ENCODE results near the gene KHSRP.
"Not testable (repeated sequence)": the region's sequence is repeated elsewhere in the genome, so short reads cannot be mapped to it uniquely, and the experiment has no call there.

The KHSRP gene

DNA sequence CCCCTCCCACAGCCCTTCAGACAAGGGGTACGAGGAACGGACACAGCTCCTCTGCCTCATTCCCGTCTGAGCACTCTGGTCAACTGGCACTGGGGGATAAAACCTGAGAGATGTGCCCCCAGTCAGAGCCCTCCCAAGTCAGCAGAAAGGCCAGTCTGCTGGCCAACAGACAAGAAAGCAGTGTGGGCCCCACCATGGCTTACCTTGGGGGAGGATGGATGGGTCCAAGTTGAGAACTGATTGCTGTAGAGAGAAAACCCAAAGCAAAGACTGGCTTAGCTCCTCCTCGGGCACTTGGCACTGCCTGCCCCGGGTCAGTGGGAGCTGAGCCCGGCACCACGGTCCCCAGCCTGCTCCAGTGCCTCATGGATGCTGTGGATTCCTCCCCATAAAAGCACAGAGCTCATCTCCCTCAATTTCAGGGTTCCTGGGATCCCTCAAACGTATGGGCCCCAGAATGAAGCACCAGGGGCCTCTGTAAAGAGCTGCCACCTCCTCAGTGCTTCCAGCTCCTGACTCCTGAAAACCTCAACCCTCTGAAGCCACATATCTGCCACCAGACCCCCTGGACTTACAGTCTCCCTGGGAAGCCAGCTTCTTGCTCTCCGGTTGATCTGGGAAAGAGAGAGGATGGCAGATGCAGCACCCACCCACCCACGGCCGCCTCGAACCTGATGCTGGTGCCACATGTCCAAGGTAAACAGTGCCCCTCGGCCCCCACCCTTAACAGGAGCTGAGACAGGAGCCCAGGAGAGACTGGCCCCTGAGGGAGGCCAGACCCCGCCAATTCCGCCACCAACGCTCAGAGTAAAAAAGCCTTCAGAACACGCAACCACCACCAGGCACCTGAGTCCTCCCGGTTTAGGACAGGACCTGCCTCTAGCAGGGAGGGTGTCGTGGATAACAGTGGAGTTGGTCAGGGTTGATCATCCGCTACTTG lies 3.3 kb downstream of the KHSRP start:
- in situ Hi-C loops (cut with MboI; ENCODE audit: low sequenced_read_pairs): no loop called here

DNA sequence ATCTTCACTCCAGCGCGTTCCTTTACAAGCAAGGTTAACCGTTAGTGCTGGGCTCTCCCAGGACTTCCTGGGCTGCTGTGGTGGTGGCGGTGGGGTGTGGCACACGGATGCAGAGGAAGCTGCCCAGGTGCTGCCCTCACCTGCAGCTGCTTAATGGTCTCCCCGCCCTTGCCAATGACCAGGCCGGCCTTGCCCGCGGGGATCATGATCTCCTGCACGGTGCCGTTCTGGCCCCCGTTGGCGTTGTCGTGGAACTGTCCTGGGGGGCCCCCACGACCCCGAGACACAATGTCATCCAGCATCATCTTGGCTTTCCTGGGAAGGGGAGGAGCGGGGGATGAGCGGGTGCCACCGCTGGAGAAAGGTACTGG lies 6.1 kb downstream of the KHSRP start:
- in situ Hi-C loops (cut with MboI; ENCODE audit: low sequenced_read_pairs): no loop called here

DNA sequence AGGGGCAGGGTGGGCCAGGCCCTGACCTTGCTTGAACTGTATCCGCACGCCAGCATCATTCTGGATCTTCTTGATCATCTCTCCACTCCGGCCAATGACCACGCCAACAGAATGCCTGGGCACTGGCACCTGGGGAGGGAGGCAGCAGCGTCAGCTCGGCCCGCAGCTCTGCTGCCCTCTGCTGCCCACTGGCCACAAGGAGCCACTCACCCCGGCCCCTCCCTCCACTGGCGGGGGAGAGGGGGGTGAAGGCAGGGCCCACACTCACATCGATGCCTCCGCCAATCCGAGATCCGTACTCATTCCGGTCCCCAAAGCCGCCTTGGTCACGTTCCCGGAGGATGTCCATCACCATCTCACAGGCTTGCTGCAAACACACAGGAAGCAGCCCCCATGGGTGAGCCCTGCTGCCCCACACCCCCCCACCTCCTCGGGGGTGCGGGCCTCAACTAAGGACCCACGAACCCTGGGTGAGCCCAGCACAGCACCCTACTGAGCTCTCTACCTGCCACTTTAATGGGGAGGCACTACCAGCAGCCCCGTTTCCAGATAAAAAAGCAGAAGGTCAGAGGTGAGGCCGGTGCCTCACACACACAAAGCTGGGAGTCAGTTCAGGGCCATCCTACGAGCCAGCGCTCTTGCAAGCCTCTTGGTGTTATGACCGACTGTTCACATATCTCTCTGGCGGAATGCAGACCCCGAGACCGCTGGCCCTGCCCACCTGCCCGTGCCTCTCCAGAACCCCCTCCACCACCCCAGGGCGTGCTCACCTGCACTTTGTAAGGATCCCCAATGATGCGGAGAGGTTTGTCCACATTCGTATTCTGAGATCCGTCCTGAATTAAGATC lies 6.7 kb downstream of the KHSRP start:
- in situ Hi-C loops (cut with MboI; ENCODE audit: low sequenced_read_pairs): no loop called here

DNA sequence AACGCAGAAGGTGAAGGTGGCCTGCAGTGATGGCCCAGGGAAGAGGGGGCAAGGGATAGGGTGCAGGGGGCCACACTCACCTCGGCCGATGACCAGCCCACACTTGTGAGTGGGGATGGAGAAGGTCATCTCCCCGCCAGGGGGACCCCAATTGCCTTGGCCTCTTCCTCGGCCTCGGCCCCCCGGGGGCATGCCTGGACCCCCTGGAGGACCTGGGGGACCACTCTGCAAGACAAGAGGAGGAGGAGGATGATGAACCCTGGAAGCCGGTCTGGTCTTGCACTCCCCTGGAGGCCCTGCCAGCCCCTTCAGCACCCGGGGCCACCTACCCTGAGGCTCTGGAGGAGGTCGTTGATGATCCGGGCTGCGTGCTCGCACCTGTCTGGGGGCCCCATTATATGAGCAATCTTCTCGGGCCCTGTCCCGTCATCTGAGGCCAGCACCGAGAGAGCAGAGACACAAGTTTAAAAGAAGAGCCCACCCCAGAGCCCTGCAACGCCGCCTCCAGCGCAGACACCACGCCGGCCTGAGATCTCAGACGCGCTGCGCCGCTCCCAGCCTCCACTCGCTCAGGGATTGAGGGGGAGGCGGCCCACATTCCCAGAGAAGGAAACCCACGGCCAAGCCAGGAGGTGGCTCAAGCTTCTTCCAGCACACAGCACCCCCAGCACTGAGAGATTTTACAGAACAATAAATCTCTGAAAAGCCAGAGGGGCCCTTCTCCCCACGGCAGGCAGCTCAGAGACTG lies 7.8 kb downstream of the KHSRP start:
- in situ Hi-C loops (cut with MboI; ENCODE audit: low sequenced_read_pairs): no loop called here

DNA sequence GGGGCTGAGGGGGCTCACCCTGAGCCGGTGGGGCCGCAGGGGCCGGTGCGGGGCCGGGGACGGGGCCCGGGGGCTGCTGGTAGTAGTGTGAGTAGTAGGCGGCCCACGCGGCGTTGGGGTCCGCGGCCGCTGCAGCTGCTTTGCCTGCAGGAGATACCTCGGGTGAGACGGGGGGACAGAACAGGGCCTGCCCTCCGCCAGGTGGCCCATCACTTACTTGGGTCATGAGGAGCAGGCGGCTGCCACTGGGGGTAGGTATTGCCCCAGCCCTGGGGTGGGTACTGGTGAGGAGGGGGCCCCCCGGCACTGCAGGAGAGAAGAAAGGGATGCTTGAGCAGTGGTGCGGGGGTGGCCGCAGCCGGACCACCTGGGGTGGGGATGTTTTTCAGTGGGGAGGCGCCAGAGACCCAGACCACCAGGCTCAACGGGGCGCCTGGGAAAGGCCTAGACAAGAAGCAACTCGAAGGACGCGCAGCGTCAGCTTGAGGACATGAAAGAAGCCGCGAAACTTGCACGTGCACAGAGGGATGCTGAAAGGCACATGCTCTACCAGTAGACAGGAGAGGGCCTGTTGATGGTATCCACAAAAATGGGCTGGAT lies 8.9 kb downstream of the KHSRP start:
- in situ Hi-C loops (cut with MboI; ENCODE audit: low sequenced_read_pairs): no loop called here

DNA sequence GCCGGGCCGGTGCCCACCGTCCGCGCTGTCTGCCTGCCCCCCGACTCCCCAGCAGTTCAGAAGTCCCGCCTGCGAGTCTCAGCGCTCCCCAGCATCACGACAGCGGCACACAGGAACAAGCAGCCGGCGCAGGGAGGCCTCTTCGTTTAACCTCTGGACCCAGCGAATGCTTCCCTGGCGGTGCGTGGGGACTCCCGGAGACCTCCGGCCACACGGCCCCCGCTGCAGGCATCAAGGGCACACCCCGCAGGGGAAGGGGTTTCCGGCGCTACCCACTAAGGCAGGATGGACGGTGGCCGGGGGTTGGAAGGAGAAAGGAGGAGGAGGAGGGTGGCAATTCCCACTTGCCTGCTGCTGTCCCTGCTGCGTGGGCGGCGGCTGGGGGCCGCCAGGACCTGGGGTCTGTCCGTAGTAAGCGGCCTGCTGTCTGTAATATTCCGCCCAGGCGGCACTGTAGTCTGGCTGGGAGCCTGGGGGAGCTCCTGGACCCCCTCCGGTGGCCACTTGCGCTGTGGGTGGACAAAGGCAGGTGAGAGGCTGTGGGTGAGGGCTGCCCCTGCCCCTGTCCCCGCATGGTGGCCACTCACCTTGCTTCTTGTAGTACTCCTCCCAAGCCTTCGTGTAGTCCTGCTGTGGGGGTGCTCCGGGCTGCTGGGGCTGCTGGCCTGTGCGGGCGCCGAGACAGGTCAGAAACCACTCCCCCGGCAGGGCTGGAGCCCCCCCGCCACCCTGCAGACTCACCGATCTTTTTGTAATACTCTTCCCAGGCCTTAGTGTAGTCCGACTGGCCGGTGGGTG lies 9.6 kb downstream of the KHSRP start:
- in situ Hi-C loops (cut with MboI; ENCODE audit: low sequenced_read_pairs): no loop called here

DNA sequence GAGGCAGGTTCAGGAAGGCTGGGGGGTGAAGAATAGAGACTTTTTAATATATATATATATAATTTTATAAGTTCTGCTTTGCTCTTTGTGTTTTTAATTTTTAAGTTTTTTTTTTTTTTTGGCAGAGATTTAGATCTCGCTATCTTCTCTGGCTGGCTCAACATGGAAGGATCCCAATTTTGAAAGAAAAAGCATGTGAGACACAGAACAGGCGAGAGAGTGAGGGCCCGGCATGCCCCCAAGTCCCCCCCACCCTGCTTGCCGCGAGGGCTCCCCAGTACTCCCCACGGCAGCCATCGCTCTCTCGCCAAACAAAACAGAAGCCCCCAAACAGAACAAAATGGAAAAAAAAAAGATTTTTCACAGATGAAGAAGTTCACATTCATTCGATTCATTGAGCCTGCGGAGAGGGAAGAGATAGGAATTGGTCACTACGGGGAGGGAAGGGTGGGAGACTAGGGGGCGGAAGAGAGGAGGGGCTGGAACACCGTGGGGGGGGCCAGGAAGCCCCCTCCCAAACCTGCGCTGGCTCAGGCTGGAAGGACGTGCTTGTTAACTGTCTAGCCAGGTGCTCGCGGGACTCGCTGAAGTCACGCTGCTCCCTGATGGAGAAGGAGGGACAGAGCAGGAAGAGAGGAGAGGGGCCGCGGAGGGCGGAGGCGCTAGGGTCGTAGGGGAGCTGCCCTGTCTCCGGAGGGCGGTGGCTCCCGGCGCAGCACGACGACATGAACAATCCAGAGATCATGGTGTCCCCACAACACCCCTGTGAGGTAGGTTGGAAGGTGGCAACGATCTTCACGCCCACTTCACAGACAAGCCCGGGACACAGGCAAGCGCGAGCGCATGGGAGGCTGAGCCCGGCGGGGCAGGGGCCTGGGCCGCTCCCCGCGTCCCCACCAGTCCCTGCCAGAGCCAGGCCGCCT lies 10.6 kb downstream of the KHSRP start:
- in situ Hi-C loops (cut with MboI; ENCODE audit: low sequenced_read_pairs): no loop called here

DNA sequence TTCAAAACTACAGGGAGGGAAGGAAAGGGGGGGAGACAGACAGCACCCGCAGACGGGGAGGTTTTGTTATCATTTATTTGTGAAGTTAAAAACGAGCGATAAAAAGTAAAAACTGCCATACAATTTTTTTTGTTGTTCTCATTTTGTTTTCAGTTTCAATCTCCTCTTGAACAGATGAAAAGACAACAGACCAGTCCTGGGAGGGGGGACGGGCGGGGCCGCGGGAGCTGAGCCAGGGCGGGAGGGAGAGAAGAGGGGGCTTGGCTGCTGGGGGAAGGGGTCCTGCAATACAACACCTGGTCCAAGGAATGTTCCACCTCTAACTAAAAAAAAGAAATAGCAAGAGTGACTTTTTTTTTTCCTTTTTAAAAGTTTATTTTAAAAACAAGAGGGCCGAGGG lies 11.3 kb downstream of the KHSRP start:
- in situ Hi-C loops (cut with MboI; ENCODE audit: low sequenced_read_pairs): no loop called here

DNA sequence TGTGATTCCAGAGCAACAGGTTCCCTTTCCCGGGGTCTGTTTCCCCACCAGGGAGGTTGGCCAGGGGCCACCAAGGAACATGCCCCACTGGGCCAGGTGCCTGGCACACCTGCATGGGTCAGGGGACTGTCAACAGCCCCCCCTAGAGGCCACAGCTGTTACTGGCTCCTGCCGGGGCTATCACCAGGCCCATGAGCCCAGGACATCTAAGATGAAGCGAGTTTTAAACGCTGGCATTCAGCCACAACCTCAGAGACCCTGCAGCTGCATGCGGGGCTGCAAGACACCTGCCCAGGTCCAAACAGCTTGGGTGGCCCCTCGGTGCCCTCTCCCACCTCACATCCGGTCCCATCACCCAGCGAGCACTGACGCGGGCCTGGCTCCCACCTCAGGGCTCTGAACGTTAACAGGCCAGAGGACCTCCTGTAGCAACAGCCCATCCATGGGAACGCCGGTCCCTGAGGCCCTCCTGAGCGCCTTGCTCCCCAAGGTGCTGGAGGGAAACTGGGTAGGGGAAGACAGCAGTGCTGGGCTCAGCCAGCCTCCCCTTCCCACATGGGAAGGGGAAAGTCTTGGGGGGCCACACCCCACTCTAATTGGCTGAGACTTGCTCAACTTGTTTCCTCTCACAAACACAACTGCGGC lies 12.0 kb downstream of the KHSRP start:
- in situ Hi-C loops (cut with MboI; ENCODE audit: low sequenced_read_pairs): no loop called here

DNA sequence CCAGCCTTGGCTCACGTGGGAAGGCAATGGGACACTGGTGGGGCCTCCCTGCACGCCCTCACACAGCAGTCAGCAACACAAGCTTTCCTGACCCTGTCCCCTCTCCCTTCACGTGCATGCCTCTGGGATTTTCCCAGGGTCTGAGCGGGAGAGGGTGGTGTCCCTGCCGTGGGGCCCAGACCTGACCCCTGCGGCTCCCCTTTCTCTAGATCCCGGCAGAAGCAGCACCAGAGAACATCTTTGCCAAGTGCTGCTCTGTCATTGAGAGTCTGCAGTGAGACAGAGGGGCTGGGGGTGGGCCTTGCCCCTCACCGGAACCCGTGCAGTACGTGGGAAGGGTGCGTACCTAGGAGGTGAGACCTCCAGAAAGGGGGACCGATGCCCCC lies 12.6 kb downstream of the KHSRP start:
- in situ Hi-C loops (cut with MboI; ENCODE audit: low sequenced_read_pairs): no loop called here

DNA sequence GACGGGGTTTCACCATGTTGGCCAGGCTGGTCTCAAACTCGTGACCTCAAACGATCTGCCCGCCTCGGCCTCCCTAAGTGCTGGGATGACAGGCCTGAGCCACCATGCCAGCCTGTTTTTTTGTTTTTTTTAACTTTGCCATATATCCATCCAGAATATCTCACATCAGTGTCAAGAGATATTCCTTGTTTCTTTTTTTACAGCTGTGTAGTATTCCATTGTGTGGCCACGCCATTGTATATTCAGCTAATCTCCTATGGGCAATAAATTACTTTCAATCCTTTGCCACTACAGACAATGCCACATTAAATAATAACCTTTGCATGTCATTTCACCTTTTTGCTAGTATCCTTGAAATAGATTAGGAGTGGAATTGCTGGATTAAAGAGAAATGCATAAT lies 15.3 kb downstream of the KHSRP start:
- in situ Hi-C loops (cut with MboI; ENCODE audit: low sequenced_read_pairs): no loop called here

DNA sequence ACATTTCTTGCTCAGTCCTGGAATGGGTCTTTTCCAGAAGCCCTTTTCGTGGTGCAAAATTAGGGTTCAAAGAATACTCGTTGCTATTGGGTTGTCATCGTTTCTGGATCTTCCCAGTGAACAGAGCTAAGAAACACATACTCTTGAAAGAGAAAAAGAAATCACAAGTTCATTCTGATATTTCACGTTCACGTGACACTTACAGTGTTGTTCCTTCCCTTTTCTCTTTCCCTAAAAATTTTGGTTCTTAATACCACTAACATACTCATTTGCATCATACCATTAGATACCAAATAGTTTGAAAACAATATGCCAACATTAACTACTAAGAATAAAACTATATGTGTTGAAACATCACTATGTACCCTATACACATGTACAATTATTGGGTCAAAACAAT lies 18.2 kb downstream of the KHSRP start:
- in situ Hi-C loops (cut with MboI; ENCODE audit: low sequenced_read_pairs): no loop called here

DNA sequence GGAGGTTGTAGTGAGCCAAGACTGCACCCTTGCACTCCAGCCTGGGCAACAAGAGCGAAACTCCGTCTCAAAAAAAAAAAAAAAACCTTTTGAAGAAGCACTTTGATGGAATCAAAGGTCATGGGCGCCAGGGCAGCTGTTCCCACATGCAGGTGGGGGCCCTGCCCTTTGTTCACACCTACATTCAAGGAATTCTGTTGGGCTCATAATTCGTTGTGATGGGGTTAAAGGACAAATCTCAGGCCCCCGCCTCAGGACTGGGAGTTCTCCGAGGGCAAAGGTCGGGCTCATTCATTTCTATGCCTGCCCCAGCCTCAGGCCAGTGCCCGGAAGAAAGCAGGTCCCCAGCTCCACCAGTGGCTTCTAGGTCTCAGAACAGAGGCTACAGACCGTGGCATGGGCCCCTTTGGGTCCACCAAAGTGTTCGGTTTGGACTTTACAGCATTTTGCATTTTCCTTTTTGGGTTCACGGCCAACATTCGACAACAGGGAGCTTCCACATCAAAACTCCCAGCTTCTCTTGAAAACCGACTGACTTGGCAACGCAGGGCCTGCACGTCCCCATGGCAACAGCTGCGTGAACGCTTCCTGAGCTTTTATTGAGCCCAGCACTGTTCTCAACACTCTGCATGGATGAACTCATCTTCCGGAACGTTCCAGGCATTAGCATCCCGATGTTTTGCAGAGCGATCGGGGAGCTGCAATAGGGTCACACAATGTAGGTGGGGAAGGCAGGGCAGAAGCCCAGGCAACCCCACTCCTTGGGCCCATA lies 21.6 kb downstream of the KHSRP start:
- in situ Hi-C loops (cut with MboI; ENCODE audit: low sequenced_read_pairs): no loop called here

DNA sequence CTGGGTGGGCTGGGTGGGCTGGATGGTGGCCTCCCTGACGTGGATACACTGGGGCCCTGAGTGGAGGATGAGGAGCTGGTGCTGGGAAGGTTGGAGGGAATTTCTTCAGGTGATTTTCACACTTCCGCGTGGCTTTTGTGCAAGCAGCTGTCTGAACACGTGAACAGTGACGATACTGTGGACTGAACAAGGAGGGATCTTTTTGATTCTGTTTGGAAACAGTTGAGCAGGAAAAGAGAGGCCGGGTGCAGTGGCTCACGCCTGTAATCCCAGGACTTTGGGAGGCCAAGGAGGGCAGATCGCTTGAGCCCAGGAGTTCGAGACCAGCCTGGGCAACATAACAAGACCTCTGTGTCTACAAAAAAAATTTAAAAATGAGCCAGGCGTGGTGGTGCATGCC lies 22.6 kb downstream of the KHSRP start:
- in situ Hi-C loops (cut with MboI; ENCODE audit: low sequenced_read_pairs): no loop called here

DNA sequence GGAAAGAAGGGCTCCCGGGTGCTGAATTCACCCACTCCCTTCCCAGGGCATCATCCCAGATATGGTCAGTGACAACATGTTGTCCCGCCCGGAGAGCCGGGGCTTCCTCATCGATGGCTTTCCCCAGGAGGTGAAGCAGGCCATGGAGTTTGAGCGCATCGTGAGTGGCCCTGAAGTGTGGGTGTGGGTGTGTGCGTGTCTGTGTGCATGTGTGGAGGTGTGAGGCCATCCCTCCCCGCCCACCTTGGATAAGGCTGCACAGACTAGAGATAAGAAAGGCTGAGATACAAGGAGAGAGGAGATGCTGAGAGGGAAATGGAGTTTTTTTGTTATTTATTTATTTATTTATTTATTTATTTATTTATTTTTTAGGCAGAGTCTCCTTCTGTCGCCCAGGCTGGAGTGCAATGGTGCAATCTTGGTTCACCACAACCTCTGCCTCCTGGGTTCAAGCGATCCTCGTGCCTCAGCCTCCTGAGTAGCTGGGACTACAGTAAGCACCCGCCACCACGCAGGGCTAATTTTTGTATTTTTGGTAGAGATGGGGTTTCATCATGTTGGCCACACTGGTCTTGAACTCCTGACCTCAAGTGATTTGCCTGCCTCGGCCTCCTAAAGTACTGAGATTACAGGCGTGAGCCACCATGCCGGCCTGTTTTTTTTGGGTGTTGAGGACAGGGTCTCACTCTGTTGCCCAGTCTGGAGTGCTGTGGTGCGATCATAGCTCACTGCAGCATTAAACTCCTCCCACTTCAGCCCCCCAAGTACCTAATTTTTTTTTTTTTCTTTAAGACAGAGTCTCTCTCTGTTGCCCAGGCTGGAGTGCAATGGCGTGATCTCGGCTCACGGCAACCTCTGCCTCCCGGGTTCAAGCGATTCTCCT lies 24.3 kb downstream of the KHSRP start:
- in situ Hi-C loops (cut with MboI; ENCODE audit: low sequenced_read_pairs): not testable (repeated sequence)

DNA sequence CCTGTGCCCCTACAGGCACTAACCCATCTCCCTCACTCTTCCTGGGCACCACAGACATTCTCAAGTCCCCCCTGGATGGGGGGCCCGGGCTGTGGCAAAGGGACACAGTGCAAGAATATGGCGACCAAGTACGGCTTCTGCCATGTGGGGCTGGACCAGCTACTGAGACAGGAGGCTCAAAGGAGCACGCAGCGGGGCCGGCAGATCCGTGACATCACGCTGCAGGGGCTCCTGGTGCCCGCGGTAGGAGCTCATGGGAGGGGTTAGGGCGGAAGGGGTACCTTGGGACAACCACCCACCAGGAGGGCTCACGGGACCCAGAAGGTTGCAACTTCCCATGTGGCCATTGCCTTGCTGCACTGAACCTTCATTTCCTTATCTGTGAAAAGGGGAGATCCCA lies 28.3 kb downstream of the KHSRP start:
- in situ Hi-C loops (cut with MboI; ENCODE audit: low sequenced_read_pairs): no loop called here

DNA sequence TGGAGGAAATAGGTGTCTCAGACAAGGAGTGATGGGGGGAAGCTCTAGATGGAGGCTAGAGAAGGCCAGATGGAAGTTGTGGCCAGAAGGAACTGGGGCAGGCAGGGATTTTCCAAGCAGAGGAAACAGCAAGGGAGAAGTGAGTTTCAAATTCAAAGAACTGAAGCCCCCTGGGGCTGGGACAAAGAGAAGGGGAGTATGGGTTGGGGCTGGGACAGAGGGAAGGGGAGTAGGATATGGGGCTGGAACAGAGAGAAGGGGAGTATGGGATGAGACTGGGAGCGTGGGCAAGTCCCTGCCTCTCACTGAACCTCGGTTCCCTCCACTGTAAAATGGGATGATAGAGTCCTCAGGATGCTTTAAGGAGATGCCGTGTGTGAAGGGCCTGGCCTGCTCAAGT lies 29.8 kb downstream of the KHSRP start:
- in situ Hi-C loops (cut with MboI; ENCODE audit: low sequenced_read_pairs): no loop called here
